OCI-M2 (cell line): ENCODE results near the gene ADAD1.
"Not testable (repeated sequence)": the region's sequence is repeated elsewhere in the genome, so short reads cannot be mapped to it uniquely, and the experiment has no call there.

ENCODE experiments used
- DNase-seq: peaks from one replicate; lab custom pipeline; 2025; ENCODE audit not compliant: unreplicated experiment; lab: John Stamatoyannopoulos, UW

The ADAD1 gene

DNA sequence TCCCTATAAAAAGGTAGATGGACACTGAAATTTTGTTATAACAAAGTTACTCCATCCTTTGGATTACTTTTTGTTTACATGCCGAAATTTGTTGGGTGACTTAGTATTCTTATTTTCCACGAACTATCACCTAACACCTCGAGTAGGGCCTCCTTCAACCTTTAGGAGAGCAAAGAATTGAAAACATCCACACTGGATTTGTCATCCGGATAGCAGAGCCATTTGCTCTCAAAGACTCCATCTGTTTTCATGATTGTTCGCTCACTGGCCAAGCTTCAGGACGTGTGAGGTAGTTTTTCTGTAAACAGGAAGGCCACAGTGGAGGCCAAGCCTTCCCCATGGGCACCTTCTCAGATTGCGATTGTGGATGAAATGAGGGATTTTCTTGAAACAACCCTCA lies at the start of gene ADAD1:
ADAD1 (plus strand) TSS at position 301 of the 400 bp plus-strand sequence. CDS start 1,059 bp downstream, outside the sequence.
- no peak for DNase-seq

- no peak for DNase-seq
Observed at GRCh38 chr4:122329876-122330565, 48.8 kb upstream of the ADAD1 start.

- no peak for DNase-seq
Observed at GRCh38 chr4:122331195-122331594, 47.6 kb upstream of the ADAD1 start.

DNA sequence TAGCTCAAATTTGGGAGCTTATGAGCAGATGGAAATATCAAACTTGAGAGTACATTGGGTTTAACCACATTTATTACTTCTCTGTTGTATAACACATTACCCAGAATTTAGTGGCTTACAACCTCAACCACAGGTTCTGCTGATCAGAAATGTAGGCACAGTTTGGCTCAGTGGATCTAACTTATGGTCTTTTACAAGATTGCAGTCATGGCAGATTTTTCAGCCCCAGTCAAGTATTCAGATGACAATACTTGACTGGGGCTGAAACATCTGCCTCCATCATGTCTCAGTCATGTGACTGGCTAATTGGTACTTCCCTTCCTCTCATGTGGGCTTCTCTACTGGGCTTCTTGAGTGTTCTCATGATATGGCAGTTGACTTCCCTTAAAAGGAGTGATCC lies 44.0 kb upstream of the ADAD1 start:
- DNase-seq: no peak

DNA sequence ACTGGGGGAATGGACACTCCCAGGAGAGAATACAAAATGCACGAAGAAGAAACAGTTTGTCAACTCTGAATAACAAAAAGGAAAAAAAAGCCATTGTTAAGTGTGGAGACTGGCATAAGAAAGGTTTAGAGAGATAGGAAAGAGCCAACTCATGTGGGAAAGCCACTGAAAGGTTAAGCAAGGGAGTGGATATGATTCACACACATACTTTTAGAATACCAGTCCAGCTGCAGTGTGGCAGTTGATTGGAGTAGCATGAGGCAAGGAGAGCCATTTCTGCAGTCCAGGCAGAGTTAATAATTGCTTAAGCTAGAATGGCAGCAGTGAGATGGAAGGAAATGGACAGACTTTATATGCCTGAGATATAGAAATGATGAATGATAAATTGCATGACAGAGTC lies 36.9 kb upstream of the ADAD1 start:
- no peak for DNase-seq

GRCh38 chr4:122346036-122346435 lies 32.8 kb upstream of the ADAD1 start:
- no peak for DNase-seq

DNA sequence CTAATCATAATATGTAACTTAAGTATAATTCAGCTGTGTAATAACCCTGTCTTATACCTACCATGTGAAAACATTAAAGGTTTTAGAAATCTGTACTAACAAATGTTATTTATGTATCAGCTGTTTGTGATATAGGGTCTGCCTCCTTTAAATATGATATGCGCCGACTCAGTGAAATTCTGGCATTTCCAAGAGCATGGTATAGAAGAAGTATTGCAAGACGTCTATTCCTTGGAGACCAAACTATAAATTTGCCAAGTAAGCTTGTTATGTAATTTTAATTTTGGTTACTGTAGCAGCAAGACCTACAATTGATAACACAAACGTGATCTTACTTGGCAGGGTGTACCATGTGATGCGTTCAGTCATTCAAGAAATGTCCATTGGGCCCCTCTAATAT lies 32.3 kb upstream of the ADAD1 start:
- no peak for DNase-seq

- no peak for DNase-seq
Observed at GRCh38 chr4:122356317-122356808, 22.4 kb upstream of the ADAD1 start.

DNA sequence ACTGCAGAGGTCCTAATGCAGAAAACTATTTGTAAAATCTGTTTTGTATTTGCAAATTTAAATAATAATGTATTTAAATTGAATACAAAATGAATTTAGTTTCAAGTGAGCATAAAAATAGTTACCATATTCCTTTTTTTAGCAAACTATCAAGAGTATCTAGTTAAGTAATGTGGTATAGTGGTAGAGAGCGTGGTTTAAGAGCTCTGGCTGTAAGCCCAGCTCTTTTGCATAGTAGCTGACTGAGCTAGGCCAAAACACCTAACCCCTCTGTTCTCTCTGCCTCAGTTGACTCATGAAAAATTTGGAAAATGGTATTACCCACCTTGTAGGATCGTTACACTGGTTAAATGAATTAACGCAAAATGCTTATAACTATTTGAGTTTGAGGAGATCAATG lies 18.1 kb upstream of the ADAD1 start:
- DNase-seq: no peak

GRCh38 chr4:122364700-122365404 lies 14.0 kb upstream of the ADAD1 start:
- DNase-seq: no peak

DNA sequence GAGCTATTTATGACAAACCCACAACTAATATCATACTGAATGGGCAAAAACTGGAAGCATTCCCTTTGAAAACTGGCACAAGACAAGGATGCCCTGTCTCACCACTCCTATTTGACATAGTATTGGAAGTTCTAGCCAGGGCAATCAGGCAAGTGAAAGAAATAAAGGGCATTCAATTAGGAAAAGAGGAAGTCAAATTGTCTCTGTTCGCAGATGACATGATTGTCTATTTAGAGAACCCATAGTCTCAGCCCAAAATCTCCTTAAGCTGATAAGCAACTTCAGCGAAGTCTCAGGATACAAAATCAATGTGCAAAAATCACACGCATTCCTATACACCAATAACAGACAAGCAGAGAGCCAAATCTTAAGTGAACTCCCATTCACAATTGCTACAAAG lies 10.0 kb upstream of the ADAD1 start:
- not testable (repeated sequence) for DNase-seq

DNA sequence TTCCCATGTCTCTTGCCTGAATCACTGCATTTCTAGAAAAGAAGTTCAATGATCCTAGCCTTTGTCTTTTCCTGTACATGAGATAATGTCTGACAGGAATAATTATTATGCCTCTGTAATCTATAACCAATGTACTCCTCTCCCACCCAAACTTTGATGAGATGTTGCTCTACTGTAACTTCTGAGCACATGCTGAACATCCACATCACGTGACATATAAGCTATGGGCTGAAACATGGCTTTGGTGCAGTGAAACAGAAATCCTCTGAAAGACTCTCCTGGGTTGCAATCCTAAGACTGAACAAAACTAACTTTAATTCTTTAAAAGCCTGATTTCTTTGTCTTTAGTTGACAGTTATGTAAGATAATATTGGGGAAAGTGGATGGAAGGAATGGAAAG lies 1.5 kb upstream of the ADAD1 start:
- DNase-seq: no peak

GRCh38 chr4:122379239-122379638 lies 428 bp downstream of the ADAD1 start:
- no peak for DNase-seq

GRCh38 chr4:122383341-122383740 lies 4.5 kb downstream of the ADAD1 start:
- no peak for DNase-seq

DNA sequence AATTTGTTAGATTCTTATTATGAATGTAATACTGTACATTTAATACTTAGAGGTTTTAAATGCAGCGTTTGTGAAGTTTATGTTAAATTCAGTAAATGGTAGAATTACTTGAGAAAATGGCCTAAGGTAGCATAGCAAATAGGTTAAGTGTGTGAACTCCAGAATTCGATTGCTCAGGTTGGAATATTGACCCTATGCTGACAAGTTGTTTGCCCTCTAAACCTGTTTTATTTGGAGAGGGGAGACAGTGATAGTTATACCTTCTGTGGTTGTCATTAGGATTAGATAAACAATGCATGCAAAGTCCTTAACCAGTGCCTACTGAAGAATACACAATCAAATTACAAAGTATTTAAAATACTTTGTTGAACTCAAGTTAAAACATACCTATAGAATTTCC lies 5.4 kb downstream of the ADAD1 start:
- DNase-seq: no peak

DNA sequence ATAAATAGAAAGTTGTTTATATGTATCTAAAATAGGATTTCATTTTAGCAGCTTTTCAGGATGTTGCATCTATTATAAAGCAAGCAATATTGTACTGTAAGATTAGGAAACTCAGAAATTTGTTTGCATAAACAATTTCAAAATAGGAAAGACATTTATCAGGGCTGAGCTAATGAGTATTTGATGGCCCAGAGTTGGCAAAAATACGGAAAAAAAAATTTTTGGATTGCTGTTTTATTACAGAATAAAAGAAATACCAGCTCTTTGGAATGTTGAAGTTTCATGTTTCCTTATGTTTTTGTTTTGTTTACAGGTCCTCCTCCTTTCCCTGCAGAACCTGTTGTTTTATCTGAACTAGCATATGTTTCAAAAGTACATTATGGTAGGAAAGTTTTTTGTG lies 14.5 kb downstream of the ADAD1 start:
- DNase-seq: no peak

GRCh38 chr4:122403861-122404260 lies 25.1 kb downstream of the ADAD1 start:
- DNase-seq: no peak

DNA sequence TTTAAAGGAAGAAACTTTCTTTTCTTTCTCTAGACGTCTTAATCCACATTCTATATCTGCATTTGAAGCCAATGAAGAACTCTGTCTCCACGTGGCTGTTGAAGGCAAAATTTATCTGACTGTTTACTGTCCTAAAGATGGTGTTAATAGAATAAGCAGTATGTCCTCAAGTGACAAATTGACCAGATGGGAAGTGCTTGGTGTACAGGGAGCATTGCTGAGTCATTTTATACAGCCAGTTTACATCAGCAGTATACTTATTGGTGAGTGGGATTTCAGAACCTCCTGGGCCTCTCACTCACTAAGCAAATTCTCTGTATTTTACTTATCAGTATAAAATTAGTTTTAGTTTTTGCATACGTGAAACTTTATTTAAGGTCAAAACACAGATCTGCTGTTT lies 33.7 kb downstream of the ADAD1 start:
- DNase-seq: no peak

DNA sequence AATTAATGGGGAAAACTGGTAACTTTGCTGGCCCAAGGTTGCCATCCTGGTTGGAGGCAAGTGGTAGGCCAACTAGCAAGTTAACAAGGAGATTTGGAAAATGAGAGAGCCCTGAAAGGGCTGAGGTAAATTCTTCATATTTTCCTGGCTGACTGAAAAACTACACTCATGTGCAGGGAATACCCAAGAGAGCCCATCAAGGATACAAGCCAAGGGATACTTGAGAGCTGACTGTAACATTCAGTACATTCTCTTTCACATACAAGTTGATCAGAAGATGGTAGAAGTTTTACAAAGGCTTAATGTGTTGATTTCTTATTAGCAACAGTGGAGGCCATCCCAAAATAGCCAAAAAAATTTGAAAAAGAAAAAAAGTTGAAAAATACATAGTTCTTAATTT lies 44.4 kb downstream of the ADAD1 start:
- DNase-seq: no peak

GRCh38 chr4:122431351-122431750 lies 52.5 kb downstream of the ADAD1 start:
- DNase-seq: no peak

DNA sequence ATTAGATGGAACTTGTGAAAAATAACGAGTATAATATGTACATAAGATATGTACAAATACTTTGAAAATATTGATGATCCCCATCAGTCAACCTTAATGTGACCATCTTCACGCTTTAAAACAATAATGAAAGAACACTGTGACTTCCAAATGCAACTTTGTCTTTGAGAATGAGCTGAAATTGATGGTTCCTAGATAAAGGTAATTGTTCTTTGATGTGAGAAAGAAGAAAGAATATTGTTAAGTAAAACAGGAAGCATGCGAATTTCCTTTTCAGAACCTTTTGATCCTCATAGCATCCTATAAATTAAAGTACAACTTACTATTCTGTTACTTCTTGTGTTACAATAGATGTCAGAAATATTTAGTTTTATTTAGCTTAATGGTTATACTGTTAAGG lies 55.5 kb downstream of the ADAD1 start:
- DNase-seq: no peak

GRCh38 chr4:122450847-122451246 lies 72.0 kb downstream of the ADAD1 start:
- no peak for DNase-seq
